Colonic mucosa (tissue), 4 donors: Measurements from ENCODE around the gene TBC1D22A. TPM values are rescaled to one million over a fixed set of nuclear protein-coding genes. Genes with fewer than 3 reads are reported as not detected.

ENCODE experiments used
- DNase-seq: peaks from one replicate; pipeline ENCODE4 v3.0.0-alpha.2; 2020
- H3K27ac ChIP-seq: fragments of 200-600 bp; one replicate; pipeline ENCODE4 v1.8.0; 2021
- H3K27me3 ChIP-seq: fragments of 200-600 bp; one replicate; pipeline ENCODE4 v1.8.0; 2021
- H3K36me3 ChIP-seq: fragments of 200-600 bp; one replicate; pipeline ENCODE4 v1.8.0; 2021
- H3K4me1 ChIP-seq: fragments of 200-600 bp; one replicate; pipeline ENCODE4 v1.8.0; 2021; ENCODE audit warnings: mild to moderate bottlenecking
- H3K4me3 ChIP-seq: fragments of 200-600 bp; one replicate; pipeline ENCODE4 v1.8.0; 2021
- H3K9ac ChIP-seq, 2 donors: one replicate each; pipeline ENCODE4 v1.7.0; 2013; ENCODE audit warnings: control low read depth in 2 of 2, low read depth in 2 of 2, low read length in 2 of 2
- H3K9me3 ChIP-seq: fragments of 200-600 bp; one replicate; pipeline ENCODE4 v1.8.0; 2021
- intact Hi-C: fragments of 100-400 bp; cut with DNase I; formaldehyde crosslinking; loops from one replicate; pipeline ENCODE4 v1.14.1; 2022
- total RNA-seq, 2 donors: library from RNA; stranded (reverse); fragmentation: NEBNext Ultra II Directional in 1 of 2; extraction: Animal tissue kit (Norgen Biotek cat#: 25700) in 1 of 2; gene quantifications; one replicate each; pipeline ENCODE4 v1.2.1, GENCODE V29; 2021
- TF ChIP-seq, protein P1 (sequence below): fragments of 200-600 bp; IDR thresholded peaks from one replicate; pipeline ENCODE4 v1.8.0; 2022; ENCODE audit warnings: antibody characterized with exemption, mild to moderate bottlenecking
- donor health status: healthy.
- donor health status: DM: no; HTN: no; CAD: no.
- donor health status: DM: no; HTN: no; CAD: no.

The TBC1D22A gene
- total RNA-seq, 2 donors from 2014 or later = 34.2 to 36.4 TPM

DNA sequence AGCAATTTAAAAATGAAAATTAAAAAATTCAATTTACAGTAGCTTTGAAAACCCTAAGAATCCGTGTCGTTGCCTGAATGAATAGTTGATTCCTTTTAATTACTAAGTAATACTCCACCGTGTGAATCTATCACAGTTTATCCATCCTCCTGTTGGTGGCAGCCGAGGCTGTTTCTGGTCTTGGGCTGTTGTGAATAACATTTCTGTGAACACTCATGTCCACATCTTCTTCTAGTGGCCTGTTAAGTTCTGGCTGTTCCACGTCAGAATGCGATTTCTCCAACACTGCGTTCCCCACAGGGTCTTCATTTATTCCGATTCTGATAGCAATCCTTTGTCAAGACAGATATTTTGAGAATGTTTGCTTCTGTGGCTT is 223.0 kb downstream of the TBC1D22A start:
- TF ChIP-seq, protein P1, sequence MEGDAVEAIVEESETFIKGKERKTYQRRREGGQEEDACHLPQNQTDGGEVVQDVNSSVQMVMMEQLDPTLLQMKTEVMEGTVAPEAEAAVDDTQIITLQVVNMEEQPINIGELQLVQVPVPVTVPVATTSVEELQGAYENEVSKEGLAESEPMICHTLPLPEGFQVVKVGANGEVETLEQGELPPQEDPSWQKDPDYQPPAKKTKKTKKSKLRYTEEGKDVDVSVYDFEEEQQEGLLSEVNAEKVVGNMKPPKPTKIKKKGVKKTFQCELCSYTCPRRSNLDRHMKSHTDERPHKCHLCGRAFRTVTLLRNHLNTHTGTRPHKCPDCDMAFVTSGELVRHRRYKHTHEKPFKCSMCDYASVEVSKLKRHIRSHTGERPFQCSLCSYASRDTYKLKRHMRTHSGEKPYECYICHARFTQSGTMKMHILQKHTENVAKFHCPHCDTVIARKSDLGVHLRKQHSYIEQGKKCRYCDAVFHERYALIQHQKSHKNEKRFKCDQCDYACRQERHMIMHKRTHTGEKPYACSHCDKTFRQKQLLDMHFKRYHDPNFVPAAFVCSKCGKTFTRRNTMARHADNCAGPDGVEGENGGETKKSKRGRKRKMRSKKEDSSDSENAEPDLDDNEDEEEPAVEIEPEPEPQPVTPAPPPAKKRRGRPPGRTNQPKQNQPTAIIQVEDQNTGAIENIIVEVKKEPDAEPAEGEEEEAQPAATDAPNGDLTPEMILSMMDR = no peak
- intact Hi-C loops = no loop called here
- no peak overlapping the region for H3K27ac ChIP-seq

DNA sequence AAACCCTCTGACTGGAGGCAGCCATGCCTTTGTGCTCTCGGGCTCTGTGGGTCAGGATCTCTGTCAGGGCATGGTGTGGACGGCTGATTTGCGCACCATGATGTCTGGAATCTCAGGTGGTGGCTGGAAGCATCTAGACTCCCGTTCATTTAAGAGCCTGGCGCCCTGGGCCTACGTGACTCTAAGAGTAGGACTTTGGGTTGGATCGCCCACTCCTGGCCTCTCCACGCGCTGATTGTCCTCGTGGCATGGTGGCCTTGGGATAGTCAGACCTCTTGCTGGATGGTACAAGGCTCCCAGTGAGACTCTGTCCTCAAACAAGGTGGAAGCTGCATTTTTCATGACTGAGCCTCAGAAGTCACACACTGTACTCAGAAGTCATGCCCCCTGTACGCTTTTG is 224.3 kb downstream of the TBC1D22A start:
- no peak overlapping the region for H3K27ac ChIP-seq
- H3K27me3 ChIP-seq = no peaks in the 10 kb centered on the region
- H3K9ac ChIP-seq = no peak overlapping the region
- intact Hi-C loops = no loop called here
- DNase-seq = no peak
- H3K9me3 ChIP-seq = no peaks in the 10 kb centered on the region
- H3K4me1 ChIP-seq = no peaks in the 10 kb centered on the region
- H3K36me3 ChIP-seq = no peaks in the 10 kb centered on the region
- TF ChIP-seq, protein P1 = no peak
- H3K4me3 ChIP-seq = no peak overlapping the region

More for the DNA sequence above, 223.0 kb downstream of the TBC1D22A start:
- Histone ChIP-seq H3K9me3 (no peaks in the 10 kb centered on the region), H3K9ac (no peak overlapping the region), H3K4me1 (no peaks in the 10 kb centered on the region), H3K27me3 (no peaks in the 10 kb centered on the region), H3K36me3 (no peaks in the 10 kb centered on the region), H3K4me3 (no peak overlapping the region)
- no peak for DNase-seq

DNA sequence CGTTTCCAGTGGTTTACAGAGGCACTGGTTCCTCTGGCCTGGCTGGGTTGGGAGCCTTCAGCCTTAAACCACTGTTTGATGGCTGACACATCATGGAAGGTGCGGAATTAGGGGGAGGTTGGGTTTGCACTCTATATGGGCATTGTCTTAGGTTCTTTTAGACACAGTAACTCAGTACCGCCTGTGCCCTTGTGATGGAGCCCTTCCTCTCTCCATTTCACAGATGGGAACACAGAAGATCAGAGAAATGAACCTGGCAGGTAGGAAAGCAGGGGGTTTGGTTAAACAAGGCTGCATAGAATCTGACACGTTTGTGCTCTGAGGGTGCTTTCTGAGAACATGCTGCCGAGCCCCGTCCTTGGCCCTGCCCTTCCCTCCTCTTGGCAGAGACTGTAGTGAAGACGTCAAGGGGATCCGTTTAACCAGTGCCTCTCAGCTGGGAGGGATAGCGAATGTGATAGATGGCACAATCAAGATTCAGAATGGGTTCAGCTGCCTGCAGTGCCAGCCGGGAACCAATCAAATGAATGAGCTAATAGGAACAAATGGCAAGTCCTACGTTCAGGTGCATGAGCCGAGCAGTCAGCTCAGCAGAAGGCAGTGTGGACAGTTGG is 228.6 kb downstream of the TBC1D22A start:
- no peak for DNase-seq
- H3K4me3 ChIP-seq = no peak overlapping the region
- no peaks in the 10 kb centered on the region for H3K27me3 ChIP-seq
- no peak overlapping the region for H3K27ac ChIP-seq
- TF ChIP-seq, protein P1 = no peak
- H3K4me1 ChIP-seq = no peaks in the 10 kb centered on the region
- no peak overlapping the region for H3K9ac ChIP-seq
- intact Hi-C loops = no loop called here
- H3K9me3 ChIP-seq = no peaks in the 10 kb centered on the region
- H3K36me3 ChIP-seq = no peaks in the 10 kb centered on the region

GRCh38 chr22:46991666-46992065 is 229.2 kb downstream of the TBC1D22A start:
- TF ChIP-seq, protein P1 = no peak
- H3K4me1 ChIP-seq = no peaks in the 10 kb centered on the region

GRCh38 chr22:46992121-46992731 is 229.8 kb downstream of the TBC1D22A start:
- Histone ChIP-seq H3K4me1 (no peaks in the 10 kb centered on the region), H3K4me3 (no peak overlapping the region), H3K27ac (no peak overlapping the region), H3K27me3 (no peaks in the 10 kb centered on the region), H3K9me3 (no peaks in the 10 kb centered on the region), H3K36me3 (no peaks in the 10 kb centered on the region), H3K9ac (no peak overlapping the region)
- DNase-seq = no peak
- intact Hi-C loops = no loop called here
- TF ChIP-seq, protein P1 = no peak

More at GRCh38 chr22:46991666-46992065, 229.2 kb downstream of the TBC1D22A start:
- Histone ChIP-seq H3K4me3 (no peak overlapping the region), H3K9ac (no peak overlapping the region), H3K27me3 (no peaks in the 10 kb centered on the region), H3K36me3 (no peaks in the 10 kb centered on the region), H3K9me3 (no peaks in the 10 kb centered on the region), H3K27ac (no peak overlapping the region)
- intact Hi-C loops = no loop called here
- no peak for DNase-seq
